Measurements from ENCODE around the gene LCNL1. TPM values are rescaled to one million over a fixed set of nuclear protein-coding genes. Genes with fewer than 3 reads are reported as not detected.

LCNL1 gene
- total RNA-seq, 1 donor from 2014 or later, result not detected

DNA sequence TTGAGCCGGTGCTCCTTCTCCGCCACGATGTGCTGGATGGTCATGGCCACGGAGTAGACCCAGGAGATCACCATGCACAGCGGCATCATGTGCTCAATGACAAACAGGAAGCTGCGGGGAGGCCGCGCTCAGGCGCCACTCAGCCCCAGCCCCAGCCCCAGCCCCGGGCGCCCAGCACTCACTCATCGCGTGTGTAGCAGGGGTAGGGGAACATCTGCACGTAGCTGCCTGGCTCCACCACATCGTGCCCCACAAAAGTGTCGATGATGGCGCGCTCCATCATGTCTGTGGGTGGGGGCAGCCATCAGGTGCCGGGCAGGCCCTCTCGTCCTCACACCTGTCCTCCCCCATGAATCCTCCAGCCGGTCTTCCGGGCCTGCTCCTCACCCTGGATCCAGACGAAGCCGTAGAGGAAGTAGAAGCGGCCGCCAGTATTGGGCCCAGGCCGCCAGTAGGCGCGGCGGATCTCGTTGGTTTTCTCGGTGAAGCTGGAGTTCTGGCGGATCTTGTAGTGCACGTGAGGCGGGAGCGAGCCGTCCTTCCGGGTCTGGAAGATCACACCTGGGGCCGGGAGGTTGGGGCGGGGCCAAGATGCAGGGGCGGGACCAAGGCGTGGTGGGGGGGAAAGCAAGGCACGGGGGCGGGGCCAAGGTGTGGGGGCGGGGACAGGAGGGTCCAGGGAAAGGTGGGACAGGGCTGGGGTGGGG lies 35.2 kb downstream of the LCNL1 start:
- Histone ChIP-seq H3K36me3 (ENCODE audit: control insufficient read depth, insufficient read depth, low read length) (peaks cover 2% of the 10 kb centered on the region), H3K4me3 (ENCODE audit: low read depth, low read length) (no peak overlapping the region), H3K27me3 (ENCODE audit: control insufficient read depth, insufficient read depth, low read length) (no peaks in the 10 kb centered on the region)
- TF ChIP-seq, protein P1, sequence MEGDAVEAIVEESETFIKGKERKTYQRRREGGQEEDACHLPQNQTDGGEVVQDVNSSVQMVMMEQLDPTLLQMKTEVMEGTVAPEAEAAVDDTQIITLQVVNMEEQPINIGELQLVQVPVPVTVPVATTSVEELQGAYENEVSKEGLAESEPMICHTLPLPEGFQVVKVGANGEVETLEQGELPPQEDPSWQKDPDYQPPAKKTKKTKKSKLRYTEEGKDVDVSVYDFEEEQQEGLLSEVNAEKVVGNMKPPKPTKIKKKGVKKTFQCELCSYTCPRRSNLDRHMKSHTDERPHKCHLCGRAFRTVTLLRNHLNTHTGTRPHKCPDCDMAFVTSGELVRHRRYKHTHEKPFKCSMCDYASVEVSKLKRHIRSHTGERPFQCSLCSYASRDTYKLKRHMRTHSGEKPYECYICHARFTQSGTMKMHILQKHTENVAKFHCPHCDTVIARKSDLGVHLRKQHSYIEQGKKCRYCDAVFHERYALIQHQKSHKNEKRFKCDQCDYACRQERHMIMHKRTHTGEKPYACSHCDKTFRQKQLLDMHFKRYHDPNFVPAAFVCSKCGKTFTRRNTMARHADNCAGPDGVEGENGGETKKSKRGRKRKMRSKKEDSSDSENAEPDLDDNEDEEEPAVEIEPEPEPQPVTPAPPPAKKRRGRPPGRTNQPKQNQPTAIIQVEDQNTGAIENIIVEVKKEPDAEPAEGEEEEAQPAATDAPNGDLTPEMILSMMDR (IDR thresholded peaks at IDR 0.05; ENCODE audit: insufficient read depth, low read length, poor library complexity, severe bottlenecking), result no peak
- DNase-seq (ENCODE audit: low read depth), result no peak

DNA sequence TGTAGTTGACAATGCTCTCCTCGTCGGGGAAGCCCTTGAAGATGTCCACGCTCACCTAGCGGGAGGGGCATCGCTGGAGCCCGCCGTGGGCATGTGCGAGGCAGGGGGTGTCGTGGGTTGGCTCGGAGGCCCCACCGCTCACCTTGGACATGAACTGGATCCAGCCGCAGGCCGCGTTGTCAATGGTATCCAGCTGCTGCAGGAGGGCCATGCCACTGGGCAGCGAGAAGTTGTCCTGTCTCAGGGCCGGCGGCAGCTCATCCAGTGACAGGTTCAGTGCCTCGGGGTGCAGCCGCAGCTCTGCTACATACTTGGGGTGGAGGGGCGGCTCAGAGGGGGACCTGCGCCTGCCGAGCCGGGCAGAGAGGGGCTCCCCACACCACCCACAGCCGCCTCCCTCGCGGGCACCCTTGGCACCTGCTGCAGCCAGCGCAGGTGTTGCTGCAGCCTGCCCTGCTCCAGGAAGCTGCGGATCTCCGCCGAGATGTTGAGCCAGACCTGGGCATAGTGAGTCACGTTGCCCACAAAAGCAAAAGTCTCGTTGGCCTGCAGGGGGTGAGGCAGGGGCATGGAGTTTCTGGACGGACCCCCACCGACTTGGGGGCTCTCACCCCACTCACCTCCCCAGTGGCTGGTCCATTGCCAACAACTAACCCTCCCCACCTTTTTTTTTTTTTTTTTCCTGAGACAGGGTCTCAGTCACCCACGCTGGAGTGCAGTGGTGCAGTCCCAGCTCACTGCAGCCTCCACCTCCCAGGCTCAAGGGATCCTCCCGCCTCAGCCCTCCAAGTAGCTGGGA lies 36.2 kb downstream of the LCNL1 start:
- Histone ChIP-seq H3K4me3 (ENCODE audit: low read depth, low read length) (no peak overlapping the region), H3K36me3 (ENCODE audit: control insufficient read depth, insufficient read depth, low read length) (peaks cover 2% of the 10 kb centered on the region), H3K27me3 (ENCODE audit: control insufficient read depth, insufficient read depth, low read length) (no peaks in the 10 kb centered on the region)
- no peak for DNase-seq (ENCODE audit: low read depth)
- TF ChIP-seq, protein P1 (IDR thresholded peaks at IDR 0.05; ENCODE audit: insufficient read depth, low read length, poor library complexity, severe bottlenecking), result no peak

DNA sequence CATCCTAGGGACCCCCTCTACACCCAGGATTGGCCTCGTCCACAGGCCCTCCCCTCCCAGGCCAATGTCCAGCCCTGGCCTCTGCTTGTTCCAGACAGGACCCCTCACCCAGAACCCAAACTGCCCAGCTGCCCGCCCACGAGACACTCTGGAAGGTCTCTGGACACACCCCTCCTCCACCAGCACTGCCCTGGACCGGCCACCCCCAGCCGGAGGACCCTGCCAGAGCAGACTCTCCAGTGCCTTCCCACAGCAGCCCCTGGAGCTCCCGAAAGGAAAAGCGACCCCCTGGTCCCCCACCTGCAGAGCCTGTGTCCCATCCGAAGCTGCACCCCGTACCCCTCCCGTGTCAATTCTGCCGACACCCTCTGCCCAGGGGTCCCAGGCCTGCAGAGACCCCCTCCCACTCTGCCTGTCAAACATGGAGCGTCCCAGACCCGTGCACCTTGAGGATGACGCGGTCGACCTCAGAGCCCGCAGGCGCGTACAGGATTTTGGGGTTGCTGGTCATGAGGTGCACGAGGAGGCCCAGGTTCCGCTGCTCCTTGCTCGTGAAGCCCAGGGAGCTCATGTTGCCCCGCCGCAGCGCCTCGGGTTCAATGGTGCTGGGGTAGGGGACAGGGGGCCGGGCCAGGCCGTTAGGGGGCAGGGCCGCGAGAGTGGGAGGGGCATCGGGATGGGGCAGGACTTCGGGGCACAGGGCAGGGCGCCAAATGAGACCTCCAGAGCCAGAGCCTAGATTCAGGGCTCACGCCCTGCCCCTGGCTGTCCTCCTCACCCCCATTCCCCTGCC lies 37.3 kb downstream of the LCNL1 start:
- no peak for DNase-seq (ENCODE audit: low read depth)
- H3K4me3 ChIP-seq (ENCODE audit: low read depth, low read length), result no peak overlapping the region
- H3K36me3 ChIP-seq (ENCODE audit: control insufficient read depth, insufficient read depth, low read length), result peaks cover 2% of the 10 kb centered on the region
- TF ChIP-seq, protein P1 (IDR thresholded peaks at IDR 0.05; ENCODE audit: insufficient read depth, low read length, poor library complexity, severe bottlenecking), result no peak
- H3K27me3 ChIP-seq (ENCODE audit: control insufficient read depth, insufficient read depth, low read length), result no peaks in the 10 kb centered on the region

DNA sequence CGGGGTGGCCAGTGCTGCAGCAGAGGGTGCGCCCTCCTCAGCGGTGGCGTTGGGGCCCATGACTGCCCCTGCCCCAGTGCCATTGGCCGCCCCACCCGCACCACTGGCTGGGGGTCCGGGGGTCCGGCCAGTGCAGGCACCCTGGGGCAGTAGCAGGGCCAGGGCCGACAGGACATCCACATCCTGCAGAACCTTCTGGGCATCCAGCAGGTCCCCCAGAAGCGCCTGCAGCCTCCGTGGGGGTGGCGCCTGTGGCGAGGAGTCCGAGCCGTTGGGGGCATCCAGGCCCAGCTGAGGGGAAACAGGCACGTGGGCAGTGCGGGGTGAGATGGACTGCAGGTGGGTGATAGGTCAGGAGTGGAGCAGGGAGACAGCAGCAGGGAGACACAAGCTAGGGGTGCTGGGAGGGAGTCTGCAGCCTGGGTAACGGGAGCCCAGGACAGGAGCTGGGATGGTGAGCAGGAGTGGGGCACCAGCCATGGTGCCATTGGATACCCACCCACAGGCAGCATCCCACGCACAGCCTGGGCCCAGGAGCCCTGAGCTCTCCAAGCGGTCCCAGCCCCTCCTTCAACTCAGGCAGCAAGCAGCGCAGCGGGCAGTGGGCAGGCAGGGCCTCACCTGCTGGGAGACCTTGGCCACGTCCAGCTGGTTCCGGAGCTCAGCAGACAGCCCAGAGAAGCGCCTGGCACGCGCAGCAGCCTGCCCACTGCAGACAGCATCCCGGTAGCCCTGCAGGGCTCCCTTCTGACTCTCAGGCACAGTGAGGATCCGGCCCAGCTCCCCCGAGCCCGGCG lies 38.2 kb downstream of the LCNL1 start:
- no peak for DNase-seq (ENCODE audit: low read depth)
- Histone ChIP-seq H3K27me3 (ENCODE audit: control insufficient read depth, insufficient read depth, low read length) (peaks cover 1% of the 10 kb centered on the region), H3K36me3 (ENCODE audit: control insufficient read depth, insufficient read depth, low read length) (peaks cover 2% of the 10 kb centered on the region), H3K4me3 (ENCODE audit: low read depth, low read length) (no peak overlapping the region)
- TF ChIP-seq, protein P1 (IDR thresholded peaks at IDR 0.05; ENCODE audit: insufficient read depth, low read length, poor library complexity, severe bottlenecking), result no peak

DNA sequence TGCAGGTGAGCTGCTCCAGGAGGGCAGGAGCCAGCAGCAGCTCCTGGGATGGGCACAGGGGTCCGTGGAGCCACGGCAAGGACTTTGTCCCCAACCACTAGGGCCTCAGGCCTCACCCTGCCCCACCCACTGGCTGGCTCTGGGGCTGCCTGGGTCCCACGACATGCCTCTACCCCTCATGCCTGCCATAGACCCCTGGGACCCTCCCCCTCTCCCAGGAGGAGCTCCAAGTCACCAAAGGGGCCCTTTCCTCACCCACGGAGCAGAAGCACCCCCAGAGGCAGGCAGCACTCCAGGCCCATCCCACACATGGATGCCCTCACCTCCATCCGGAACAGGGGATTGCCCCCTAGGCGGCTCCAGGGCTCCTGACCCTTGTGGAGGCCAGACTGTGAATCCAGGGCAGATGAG lies 38.8 kb downstream of the LCNL1 start:
- TF ChIP-seq, protein P1 (IDR thresholded peaks at IDR 0.05; ENCODE audit: insufficient read depth, low read length, poor library complexity, severe bottlenecking), result no peak
- no peak for DNase-seq (ENCODE audit: low read depth)
- H3K27me3 ChIP-seq (ENCODE audit: control insufficient read depth, insufficient read depth, low read length), result peaks cover 2% of the 10 kb centered on the region
- no peak overlapping the region for H3K4me3 ChIP-seq (ENCODE audit: low read depth, low read length)
- H3K36me3 ChIP-seq (ENCODE audit: control insufficient read depth, insufficient read depth, low read length), result peaks cover 2% of the 10 kb centered on the region

All from kidney epithelial cell (primary cell).